ENCODE data around the gene HOXA13.

The HOXA13 gene

DNA sequence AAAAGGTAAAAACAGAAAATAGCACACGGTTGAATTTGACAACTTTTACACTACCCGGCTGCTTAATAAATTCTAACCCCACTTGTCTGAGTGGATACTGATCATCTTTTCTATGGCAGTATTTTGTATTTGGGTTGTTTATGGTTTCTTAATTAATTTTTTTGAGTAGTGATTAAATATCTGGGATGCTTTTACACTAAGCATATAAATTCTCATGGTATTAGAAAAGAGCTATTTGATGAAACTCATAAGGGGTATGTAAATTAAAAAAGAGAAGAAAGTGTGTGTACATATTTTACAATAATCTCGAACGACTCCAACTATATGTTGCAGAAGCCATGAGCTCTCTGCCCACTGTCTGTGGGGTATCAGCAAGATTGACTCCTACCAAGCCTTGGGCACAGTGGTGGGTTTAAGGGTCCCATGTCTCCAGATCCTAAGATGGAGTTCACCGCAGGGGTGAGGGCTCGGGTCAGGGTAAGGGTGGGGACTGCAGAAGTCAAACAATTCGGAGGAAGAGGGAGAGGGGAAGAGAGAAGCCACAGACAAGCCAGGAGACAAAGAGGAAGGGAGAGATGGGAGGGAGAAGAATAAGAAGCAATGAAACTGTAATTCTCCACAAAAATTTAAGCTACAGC is 7.6 kb upstream of the HOXA13 start:
- no peak for DNase-seq (ENCODE audit: low spot score)

DNA sequence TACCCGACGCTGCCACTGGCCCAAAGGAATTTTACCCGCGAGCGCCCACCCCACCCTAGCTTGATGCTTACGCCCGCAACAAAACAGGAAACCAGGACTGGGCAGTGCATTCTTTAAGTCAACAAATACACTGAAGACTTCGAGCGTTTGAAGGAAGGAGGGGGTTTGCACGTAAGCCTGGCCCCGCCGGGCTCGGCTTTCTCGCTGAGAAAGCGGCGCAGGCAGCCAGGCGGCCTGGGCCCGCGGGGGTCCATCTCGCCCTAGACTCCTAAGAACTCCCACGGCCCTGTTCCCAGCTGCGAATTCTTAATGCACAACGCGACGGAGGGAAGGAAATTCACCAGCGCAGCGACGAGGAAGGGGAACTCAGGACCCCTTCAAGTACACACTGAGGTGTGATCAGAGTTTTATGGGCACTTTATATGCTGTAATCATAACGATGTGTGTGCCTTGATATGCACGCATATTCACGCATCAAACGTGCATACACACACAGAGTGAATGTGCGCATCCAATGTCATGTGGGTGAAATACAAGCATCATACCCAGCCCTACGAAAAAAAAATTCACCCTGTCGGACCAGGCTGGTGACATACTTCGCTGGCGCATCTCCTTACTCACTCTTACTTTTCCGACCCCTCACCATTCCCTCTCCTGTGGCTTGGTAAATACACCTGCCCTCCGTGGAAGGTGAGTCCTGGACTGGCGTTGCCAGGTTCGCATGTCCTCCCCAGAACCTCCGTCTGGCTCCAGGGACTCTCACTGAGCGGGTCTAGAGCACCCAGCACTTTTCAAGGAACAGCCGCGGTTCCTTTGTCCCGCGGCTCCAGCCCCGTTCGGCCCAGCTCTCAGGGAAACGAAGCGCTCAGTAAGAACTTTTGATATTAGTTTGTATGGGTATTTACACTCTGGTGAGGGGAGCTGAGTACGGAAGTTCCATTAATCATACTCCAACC is 5.7 kb upstream of the HOXA13 start:
- no peak for DNase-seq (ENCODE audit: low spot score)

DNA sequence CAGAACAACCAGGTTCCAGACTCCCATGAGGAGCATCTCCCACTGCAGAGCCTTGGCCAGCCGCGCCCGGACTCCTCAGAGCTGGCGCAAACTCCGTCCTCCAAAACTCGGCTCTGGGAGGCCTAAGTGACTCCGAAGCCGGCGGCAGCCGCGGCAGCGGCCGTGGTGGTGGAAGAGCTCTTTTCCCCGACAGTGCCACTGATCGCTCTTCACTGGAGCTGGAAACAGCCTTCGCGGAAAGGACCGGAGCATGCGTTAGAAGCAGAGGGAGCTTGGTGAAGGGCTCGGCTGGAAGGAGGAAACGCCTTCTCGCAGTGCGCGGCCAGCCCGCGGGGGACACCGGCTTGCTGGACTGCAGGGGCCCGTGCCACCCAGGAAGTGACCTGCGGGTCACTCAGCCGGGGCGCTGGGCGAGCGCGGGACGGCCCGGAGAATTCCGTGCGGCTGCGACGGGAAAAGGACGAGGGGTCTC is 5.0 kb upstream of the HOXA13 start:
- DNase-seq (ENCODE audit: low spot score): no peak

DNA sequence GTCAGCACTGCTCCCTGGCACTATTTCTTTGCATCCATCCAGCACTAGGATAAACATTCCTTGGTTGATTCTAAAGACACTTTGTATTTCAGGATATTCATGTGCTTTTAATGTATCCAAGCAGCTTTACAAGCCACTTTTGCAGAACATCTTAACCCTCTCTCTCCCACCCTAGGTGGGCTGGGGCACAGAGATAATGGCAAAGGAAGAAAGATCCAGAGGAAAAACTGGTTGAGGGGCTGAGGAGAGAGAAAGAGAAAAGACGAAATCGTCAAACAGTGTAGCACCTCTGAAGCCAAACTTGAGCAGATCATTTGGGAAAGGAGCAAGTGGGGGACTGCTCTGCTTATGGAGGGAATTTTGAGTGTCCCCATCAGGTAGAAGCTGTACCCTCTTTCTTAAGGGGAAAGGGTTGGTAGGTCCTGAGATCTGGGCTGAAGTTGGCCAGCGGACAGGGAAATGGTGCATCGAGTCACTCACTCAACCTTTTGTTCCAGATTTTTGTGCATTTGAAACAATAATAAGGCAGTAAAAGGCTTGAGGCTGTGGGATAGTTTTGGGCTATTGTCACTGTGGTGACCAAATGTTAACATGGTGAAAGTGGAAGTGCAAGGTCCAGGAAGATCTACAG is 4.2 kb upstream of the HOXA13 start:
- no peak for DNase-seq (ENCODE audit: low spot score)

DNA sequence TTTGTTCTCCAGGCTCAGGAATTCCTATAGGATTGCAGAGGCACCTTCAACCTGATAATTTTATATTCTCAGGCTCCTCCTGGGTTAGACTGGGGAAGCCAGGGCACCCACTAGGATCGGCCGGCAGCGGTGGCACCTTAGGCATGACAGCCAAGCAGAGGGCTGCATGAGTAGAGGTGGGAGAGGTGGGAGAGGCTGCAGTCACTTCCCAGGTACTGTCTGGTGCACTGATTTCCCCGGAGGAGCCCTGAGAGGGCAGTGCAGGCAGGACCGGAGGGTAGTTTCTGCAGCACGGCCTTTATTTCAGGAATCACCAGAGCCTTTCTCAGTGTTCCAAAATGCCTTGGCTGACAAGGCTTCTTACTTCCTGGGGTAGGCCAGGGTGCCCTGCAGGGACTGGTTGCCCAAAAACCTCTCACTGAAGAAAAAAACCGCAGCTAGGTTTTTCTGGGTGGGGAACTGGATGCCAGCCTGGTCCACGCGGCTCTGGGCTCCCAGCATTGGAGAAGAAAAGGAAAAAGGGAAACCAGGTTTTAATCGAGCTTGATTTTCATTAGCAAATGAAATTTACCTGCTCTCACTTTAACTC is 3.6 kb upstream of the HOXA13 start:
- no peak for DNase-seq (ENCODE audit: low spot score)

DNA sequence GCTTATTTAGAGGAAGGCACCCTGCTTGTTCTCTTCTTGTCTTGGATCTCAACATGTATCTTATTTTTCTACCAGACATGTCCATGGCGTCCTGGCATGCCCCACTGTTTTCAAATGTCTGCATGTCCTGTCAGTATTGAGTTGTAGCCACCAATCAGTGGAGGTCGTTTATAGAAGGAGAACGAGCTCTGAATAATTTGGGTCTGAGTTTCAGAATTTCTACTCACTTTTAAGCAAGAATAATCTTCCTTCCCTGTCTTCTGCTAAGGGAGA is 2.9 kb upstream of the HOXA13 start:
- DNase-seq (ENCODE audit: low spot score): no peak

DNA sequence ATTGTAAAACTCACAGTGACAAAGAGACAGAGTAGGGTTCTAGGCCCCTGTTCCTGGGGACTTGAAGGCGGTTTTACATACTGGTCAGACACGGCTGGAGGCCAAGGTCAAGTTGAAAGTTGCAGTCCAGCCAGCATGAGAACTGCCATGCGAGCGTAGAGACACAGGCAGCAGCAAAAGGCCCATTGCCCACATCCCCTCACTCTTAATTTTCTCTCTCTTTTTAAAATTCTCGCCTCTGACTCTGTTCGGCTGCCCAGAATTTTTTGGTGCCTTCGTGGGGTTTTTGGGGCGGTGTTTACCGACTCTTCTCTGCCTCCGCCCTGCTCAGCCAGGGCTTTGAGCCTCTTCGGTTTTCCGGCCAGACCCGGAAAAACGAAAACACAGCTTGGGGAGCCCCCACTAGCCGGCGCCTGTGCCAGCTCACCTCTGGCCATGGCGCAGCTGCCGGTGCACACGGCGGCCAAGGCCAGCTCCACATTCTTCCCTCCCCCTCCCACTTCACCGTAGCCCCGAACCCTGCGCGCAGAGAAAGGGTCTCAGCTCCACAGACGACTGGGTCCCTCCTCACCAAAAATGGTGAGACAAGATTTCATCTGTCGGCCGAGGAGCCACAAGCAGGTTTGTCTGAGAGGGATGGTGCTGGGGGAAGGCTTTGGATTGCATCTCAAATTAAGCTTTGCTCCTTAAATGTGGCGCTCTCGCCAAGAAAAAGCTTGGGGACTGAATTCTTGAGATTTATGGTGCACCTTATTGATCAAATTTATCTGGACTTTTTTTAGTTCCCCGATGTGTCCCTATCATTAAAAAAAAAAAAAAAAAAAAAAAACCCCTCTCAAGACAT is 2.3 kb upstream of the HOXA13 start:
- DNase-seq (ENCODE audit: low spot score): no peak

DNA sequence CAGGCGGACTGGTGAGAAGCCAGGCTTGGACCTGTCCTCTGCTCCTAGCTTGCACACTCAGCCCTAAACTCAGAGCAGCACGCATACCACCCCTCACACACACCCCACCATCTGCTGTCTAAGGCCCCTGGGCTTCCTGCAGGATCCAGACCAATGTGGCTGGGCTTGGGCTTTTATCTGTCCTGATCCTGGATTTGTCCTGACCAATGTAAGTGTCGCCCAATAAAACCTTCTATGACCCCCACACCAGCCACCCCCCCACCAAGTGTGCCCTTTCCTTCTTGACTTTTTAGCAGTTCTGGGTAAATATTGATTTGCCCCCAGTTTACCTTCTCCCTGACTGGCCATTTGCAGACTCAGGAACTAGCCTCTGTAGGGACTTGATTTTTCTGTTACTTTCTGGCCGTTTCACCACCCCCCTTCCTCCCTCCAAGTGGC is 1.7 kb upstream of the HOXA13 start:
- no peak for DNase-seq (ENCODE audit: low spot score)

DNA sequence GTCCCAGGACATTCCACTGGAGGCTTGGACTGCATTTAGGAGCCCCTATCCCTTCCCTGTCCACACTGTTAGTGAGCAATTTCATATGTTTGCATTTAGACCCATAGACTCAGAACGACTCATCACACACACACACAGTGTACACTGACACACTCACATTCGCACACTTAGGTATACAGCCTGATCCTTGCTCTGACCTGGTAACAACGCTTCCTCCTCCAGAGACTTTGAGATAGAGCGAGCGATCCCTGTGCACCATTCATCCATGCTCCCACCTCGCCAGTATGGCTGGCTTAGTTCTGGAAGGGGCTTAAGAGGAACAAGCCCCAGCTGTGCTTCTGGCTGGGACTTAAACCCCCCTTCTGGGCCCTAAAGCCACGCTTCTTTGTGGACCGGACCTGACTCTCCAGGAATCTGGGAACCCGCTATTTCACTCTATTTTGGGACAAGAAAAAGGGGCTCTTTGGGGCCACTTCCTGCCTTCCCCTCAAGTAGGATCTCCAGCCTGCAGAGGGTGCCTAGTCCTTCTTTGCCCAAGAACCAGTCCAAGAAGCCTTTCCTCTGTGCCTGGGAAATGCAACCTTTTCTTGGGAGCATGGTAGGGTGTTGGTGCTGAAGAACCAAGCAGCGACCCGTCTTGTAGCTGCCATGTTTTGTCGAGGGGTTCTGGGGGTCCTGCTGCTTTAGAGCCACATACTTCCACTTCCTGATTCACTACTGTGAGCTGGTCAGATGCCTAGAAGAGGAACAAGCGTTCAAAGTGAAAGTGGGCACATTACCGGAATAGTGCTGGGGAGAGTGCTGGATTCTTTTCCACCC is 1.1 kb upstream of the HOXA13 start:
- no peak for DNase-seq (ENCODE audit: low spot score)

DNA sequence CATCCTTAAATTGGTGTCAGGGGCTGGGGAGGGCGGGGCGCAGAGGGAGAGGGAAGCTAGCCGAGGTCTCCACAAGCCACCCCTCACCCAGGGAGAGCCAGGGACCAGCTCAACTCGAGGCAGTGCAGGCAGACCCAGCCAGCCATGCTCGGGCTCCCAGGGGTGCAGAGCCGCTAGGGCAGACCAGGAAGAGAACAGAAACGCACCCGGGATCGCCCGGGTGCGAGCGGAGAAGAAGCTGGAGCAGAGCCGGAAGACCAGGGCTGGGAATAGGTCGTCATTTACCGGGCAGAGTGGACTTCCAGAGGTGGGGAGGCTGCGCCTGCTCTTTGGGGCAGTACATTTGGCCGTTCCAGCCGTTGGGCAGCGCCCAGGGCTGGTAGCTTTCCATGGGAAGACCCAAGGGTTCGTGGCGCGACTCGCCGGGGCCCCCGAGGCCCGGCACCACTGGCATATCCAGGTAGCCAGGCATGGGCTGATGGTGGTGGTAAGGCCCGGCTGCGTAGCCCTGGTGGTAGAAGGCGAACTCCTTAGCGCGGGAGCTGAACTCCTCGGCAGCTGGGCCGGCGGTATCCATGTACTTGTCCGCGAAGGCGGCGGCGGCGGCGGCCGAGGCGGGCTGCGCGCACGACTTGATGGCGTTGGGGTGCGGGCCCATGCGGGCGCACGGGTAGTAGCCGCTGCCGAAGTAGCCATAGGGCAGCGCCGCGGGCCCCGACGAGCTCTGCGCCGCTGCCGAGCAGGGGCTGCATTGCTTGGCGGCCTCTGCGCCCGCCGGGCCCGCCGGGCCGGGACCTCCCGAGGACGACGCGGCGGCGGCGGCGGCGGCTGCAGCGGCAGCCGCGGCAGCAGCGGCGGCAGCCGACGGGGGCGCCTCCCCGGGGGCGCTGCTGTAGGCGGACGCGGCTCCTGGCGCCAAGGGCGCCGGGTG is 755 bp downstream of the HOXA13 start:
- DNase-seq (ENCODE audit: low spot score): no peak

DNA sequence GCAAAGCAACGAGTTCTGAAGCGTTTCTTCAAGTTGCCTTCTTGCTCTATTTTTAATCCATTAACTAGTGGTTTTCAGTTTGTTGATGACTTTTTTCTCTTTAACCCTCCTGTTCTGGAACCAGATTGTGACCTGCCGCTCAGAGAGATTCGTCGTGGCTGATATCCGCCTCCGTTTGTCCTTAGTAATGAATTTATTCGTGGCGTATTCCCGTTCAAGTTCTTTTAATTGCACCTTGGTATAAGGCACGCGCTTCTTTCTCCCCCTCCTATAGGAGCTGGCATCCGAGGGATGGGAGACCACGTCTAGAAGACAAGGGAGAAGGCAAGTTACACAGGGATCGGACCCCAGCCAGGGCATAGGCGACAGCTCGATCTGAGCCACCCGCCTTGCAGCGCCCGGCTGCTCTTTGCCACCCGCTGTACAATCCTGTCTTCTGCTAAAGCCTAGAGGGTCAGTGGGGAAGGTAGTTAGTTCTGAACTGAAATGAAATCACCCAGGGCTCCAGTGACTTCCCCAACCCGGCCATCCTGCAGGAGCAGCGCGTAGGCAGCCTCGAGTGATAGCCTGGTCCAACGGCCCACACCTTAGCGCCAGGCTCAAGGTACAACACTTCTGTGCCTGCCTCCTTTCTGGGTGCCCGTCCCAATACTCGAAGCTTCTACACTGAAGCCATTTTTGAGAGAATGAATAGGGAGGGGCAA is 1.6 kb downstream of the HOXA13 start:
- DNase-seq (ENCODE audit: low spot score): no peak

DNA sequence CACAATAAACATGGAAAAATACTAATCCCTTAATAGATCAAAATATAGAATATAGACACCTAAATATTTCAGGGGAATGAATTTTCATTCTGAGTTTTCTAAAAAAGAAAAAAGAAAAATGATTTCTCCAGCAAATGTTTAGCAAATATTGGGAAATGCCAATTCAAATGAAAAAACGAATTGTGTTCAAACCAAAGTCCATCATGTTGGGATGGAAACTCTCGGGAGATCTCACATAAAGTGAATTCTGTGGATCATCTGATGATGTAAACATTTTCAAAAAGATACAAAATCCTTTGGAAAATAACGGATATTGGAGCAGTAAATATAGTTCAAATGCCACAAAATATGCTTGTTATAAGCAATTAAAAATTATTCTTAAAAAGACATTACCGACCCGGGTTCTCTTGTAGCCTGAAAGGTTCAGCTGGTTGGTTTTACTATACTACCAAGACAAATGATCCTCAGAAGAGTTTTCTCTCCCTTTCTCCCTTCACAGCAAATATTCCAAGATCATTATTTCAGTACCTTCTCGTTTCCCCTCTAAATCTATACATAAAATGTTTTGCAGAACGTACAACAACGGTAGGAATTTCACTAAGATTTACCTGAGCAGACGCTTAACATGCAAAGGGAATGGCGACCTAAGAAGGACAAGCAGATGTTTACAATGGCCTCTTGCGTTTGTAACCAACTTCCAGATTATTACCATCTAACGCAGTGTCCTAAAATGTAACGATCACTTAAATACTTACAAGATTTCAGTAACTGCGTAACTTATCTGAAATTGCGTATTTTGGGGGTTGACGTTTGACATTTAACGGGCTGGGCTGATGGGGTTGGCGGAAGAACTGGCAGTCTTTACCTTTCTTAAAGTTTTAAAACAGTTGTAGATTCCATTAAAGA is 2.5 kb downstream of the HOXA13 start:
- DNase-seq (ENCODE audit: low spot score): no peak

DNA sequence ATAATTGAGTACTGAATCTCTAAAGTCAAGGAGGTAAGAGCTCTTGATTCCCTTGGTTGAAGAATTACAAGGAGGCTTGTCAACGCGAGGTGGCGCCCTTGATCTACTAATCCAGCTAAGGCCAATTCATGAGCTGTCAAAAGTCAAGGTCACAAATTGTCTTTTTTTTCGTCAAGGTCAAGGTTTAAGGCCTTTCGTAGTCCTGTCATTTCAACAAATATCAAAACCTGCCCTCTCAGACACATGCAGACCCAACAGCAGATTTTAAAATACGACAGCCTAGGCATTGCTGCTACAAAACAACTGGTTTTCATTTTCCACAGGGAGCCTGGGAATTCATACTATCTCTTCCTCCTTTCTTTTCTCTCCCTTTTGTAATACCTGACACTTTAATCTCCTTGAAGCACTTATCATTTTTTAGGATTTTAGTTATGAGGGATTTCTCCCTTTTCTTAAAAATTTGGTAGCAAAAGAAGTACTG is 3.6 kb downstream of the HOXA13 start:
- peak; percentile 88 for DNase-seq (ENCODE audit: low spot score)

DNA sequence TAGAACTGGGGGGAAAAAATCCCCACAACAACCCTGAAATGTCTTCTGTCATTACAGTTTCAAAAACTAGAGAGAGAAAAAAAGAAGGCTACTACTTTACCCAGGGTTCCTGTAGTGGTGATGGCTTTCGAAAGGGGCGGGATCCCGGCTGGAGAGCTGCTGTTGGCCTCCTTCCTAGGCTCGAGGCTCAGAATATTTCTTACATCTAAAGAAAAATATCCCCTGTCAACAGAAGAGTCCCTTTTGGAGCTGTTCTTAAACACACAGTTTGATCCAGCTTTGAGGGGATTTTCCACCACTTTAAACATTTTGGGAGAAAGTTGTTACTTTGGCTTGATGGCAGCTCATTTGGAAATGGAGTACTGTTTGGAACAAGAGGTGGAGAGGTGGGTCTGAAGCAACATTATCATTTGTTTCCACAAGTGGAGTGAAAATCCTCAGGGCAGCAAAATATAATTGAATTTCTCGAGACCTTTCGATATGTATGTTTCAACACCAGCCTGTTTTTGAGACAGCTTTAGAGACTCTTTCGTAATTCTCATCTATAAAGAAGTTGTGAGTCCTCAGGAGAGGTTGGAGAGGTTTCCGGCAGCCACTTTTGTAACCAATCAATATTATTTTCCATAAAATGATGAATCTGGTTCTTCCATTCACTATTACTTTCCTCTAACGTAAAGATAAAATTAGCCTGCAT is 5.1 kb downstream of the HOXA13 start:
- DNase-seq (ENCODE audit: low spot score): no peak

DNA sequence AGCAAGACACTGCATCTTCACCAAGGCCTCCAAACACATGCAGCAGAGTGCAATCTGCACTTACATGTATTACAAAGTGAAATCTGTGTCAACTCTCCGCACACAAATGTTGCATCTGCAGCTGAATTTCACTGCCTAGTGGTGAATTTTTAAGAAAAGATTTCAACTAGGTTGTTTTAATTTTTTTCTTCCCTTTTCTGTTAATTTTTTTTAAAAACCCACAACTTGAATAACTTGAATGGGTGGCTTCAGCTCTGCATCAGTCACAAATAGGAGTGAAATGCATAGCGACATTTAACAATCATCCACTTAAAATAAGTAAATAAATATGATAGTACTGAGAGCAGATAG is 5.9 kb downstream of the HOXA13 start:
- no peak for DNase-seq (ENCODE audit: low spot score)

DNA sequence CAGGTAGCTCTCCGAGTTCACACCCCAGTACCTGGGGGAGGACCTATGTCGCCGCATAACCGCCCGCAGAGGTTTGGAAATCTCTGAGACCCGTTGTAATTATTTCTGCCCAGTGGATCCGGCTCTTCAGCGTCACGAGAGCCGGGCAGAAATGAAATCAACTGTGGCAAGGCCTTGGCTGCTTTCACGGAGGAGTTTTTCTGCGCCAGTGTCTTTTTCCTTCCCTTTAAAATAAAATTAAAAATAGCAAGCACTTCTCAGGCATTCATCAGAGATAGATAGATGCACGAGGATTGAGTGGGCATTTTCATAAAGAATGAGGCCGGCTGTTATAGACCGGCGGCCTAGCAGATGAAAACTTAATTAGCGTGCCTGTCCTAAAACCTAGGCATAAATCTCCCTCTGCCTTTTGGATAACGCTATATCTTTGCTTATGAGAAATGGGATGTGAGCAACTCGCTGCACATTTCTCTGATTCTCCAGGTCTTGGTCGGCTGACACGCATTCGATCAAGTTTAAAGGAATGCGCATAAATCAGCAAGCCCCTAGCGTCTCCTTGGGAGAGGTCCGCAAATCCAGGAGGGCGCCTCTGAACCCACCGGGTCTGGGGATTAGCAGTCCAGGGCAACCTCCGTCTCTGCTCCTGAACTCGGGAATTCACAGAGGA is 6.4 kb downstream of the HOXA13 start:
- no peak for DNase-seq (ENCODE audit: low spot score)
